Right hindlimb (tissue), 1 donor: ENCODE data around the gene ADGRB3.
A peak's percentile ranks its signal among the peaks of the same experiment; 100 is the strongest.
"Not testable (repeated sequence)": the region's sequence is repeated elsewhere in the genome, so short reads cannot be mapped to it uniquely, and the experiment has no call there.

Experiments used
- DNase-seq: peaks from one replicate; pipeline ENCODE4 v3.0.0-alpha.2; 2018

The ADGRB3 gene

GRCh38 chr6:69279805-69280204 lies 644.7 kb downstream of the ADGRB3 start:
- DNase-seq = peak; percentile 68

GRCh38 chr6:69280858-69281257 lies 645.8 kb downstream of the ADGRB3 start:
- DNase-seq = no peak

- no peak for DNase-seq
Measured at GRCh38 chr6:69284176-69284730, 649.2 kb downstream of the ADGRB3 start.

- DNase-seq = no peak
Measured at GRCh38 chr6:69285054-69285453, 650.0 kb downstream of the ADGRB3 start.

- DNase-seq = peak; percentile 36
Measured at GRCh38 chr6:69286331-69286730, 651.2 kb downstream of the ADGRB3 start.

GRCh38 chr6:69288198-69288597 lies 653.1 kb downstream of the ADGRB3 start:
- DNase-seq = not testable (repeated sequence)

- no peak for DNase-seq
Measured at GRCh38 chr6:69289689-69290495, 654.8 kb downstream of the ADGRB3 start.

GRCh38 chr6:69293471-69293870 lies 658.4 kb downstream of the ADGRB3 start:
- DNase-seq = no peak

- no peak for DNase-seq
Measured at GRCh38 chr6:69294407-69294806, 659.3 kb downstream of the ADGRB3 start.

GRCh38 chr6:69294862-69295261 lies 659.8 kb downstream of the ADGRB3 start:
- DNase-seq = no peak

- DNase-seq = no peak
Measured at GRCh38 chr6:69303382-69303781, 668.3 kb downstream of the ADGRB3 start.

- DNase-seq = no peak
Measured at GRCh38 chr6:69305456-69305855, 670.4 kb downstream of the ADGRB3 start.

GRCh38 chr6:69308584-69308983 lies 673.5 kb downstream of the ADGRB3 start:
- no peak for DNase-seq

- no peak for DNase-seq
Measured at GRCh38 chr6:69311888-69312287, 676.8 kb downstream of the ADGRB3 start.

- DNase-seq = no peak
Measured at GRCh38 chr6:69314001-69314400, 678.9 kb downstream of the ADGRB3 start.

GRCh38 chr6:69314531-69314930 lies 679.4 kb downstream of the ADGRB3 start:
- no peak for DNase-seq

GRCh38 chr6:69331886-69332285 lies 696.8 kb downstream of the ADGRB3 start:
- no peak for DNase-seq

GRCh38 chr6:69337311-69337710 lies 702.2 kb downstream of the ADGRB3 start:
- no peak for DNase-seq

- DNase-seq = no peak
Measured at GRCh38 chr6:69338431-69339162, 703.5 kb downstream of the ADGRB3 start.

- DNase-seq = no peak
Measured at GRCh38 chr6:69339163-69339550, 704.1 kb downstream of the ADGRB3 start.

GRCh38 chr6:69340196-69340595 lies 705.1 kb downstream of the ADGRB3 start:
- DNase-seq = no peak

GRCh38 chr6:69343851-69344250 lies 708.8 kb downstream of the ADGRB3 start:
- DNase-seq = peak; percentile 23

GRCh38 chr6:69349771-69350170 lies 714.7 kb downstream of the ADGRB3 start:
- peak; percentile 82 for DNase-seq

GRCh38 chr6:69362209-69362608 lies 727.1 kb downstream of the ADGRB3 start:
- DNase-seq = no peak
